Activated CD8-positive, alpha-beta memory T cell treated with anti-CD3 and anti-CD28 coated beads for 48 hours (primary cell): Measurements from ENCODE around the gene IL1RAPL2.
"Not testable (repeated sequence)": the region's sequence is repeated elsewhere in the genome, so short reads cannot be mapped to it uniquely, and the experiment has no call there.

Experiments used
- DNase-seq, 3 experiments: peaks; one replicate each; pipeline ENCODE4 v3.0.0-alpha.2; 2020; ENCODE audit warnings: low read depth in 2 of 3, low spot score in 2 of 3

Gene IL1RAPL2

DNA sequence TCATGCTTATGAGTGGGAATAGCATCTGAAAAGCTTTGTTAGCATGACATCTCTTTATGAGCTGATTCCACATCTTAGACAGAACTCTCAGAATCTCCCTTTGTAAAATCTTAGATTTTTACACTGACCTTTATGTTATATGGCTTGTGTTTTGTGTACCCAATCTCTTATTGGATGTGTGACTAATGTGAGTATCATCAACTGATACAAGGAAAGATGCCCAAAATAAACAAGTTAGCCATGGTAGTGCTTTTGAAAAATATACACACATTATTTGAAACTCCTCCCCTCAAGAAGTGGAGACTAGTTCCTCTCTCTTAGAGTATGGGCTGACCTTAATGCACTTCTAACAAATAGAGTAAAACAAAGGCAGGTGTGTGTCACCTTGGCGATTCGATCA lies 1096.2 kb downstream of the IL1RAPL2 start:
- DNase-seq, result no peak

DNA sequence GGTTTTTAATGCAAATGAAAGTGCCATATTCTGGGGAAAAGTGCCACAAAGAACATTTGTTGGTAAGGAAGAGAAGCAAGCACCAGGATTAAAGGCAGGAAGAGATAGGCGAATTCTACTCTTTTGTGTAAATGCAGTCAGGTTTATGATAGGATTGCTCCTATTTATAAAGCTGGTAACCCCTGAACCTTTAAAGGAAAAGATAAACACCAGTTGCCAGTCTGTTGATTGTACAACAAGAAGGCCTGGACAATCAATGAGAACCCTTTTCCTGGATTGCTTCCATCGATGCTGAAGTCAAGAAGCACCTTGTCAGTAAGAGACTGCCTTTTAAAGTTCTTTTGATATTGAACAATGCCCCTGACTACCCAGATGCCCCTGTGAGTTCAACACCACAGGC lies 1098.2 kb downstream of the IL1RAPL2 start:
- no peak for DNase-seq

DNA sequence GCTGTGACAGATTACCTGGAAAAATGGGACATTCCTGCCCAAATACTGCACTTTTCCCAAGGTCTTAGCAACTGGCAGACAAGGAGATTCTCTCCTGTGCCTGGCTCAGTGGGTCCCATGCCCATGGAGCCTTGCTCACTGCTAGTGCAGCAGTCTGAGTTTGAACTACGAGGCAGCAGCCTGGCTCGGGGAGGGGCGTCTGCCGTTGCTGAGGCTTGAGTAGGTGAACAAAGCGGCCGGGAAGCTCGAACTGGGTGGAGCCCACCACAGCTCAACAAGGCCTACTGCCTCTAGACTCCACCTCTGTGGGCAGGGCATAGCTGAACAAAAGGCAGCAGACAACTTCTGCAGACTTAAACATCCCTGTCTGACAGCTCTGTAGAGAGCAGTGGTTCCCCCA lies 1118.3 kb downstream of the IL1RAPL2 start:
- not testable (repeated sequence) for DNase-seq

DNA sequence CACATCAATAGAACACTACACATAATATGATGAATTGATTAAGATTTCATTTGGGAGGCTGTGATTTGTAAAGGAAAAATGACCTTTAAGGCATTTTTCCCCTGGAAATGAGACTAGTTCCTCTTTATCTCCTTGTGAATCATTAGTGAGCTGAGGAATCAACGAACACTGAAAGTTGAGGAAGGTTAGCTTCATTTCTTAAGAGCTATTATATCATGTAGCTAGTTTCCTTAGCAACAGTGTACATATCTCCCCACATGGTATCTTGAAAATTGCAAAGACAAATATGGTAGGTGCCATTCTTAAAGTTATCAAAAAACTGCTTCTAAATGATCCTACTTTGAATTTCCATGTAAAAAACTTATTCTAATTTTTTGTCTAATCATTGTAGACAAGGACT lies 1128.8 kb downstream of the IL1RAPL2 start:
- DNase-seq, result no peak

DNA sequence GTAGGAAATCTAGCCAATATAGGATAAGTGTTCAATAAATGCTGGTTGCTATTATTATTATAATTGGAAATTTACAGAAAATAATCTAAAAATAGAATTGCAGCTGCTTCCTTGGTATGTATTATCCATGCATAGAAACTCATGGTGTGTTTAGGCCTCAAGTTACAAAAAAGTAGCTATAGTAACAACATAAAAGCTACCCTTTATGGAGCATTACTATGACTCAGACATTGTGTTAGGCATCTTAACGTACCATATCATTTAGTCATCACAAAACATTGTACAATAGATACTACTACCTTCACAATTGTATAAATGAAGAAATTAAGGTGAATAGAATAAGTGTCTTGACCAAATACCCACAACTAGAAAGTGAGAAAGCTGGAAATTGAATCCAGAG lies 1129.5 kb downstream of the IL1RAPL2 start:
- DNase-seq, result no peak

DNA sequence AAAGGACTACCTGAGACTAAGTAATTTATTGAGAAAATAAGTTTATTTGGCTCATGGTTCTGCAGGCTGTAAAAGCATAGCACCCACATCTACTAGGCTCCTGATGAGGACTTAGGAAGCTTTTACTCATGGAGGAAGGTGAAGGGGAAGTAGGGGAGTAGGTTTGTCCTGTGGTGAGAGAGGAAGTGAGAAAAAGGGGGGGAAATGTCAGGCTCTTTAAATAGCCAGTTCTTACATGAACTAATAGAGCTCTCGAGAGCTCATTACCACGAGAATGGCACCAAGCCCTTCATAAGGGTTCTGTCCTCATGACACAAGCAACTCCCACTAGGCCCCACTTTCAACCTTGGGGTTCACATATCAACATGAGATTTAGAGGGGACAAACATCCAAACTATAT lies 1130.9 kb downstream of the IL1RAPL2 start:
- no peak for DNase-seq

DNA sequence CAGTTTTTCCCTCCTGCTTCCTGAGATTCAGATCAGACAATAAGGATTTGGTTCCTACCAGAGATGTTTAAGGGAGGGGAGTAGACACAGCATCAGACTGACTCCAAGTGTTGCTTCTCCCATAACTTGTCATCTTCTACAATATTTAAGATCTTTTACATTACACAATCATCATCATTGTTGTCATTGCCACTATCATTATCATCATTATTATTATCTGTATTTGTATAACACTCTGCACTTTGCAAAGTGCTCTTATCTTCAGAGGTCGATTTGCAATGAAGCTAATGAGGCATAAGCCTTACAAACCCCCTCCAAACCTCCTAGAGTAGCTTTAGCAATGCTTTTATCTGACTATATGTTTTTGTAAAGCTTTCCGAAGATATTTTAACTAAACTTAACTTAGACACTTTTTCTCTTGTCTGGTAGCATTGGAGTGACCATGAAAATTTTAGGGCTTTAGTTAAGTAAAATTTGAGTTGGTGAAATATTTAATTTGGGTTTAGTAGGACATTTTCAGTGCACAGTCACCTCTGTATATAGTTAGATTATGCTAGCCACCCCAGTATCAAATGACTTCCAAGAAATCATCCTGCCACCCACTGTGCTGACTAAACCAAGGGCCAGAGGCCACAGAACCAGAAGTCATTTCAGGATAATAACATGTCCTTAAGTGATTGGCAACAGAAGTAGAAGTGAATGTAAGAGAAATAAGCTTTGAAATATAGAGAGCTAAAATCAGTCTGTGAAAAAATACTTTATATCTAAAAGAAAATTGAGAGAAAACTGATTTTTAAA lies 1132.2 kb downstream of the IL1RAPL2 start:
- no peak for DNase-seq

DNA sequence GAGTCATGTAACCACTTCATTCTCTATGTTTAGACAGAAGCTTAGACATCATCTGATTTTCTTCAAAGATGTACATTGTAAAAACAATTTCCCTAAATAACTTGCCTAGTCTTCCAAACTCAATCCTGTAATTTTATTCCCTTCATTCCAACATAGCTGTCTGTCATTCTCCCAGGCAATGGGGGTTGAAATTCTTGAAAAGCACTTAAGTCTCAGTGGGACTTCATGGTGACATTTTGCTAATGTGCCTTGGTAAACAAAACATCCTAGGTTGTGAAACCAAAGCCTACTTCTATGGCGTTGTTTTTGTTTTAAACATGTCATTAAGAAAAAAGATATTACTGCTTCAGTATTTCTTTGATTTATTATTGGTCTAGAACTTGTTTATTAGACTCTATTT lies 1134.3 kb downstream of the IL1RAPL2 start:
- no peak for DNase-seq

DNA sequence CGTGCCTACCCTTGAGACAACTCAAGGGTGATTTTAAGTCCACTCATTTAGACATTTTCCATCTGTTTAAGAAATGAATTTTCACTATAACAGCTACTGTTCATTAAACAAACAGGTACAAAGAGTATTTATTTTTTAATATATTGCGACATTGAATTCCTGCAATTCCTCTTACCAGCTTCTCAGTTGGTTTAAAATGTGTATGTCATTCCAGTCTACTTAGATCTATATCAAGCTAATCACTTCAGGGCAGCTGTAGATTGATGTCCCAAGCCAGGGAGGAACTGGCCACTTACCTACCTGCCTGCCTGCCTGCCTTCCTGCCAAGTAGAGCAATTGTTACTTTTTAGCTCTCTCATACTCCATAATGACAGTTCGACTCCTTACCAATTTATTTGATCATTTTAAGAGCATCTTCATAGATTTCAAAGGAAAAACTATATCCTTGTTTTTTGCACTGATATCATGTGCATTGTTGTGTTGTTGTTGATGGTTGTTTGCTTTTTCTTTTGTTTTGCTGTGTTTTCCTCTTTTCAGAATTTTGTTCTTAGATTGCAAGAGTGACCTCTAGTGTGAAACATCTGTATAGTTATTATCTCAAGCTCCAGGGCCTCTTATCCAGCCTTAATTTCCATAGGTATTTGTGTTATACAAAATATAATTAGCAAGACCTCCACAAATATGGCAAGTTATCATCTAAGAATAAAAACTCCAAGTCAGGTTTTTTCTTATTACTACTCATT lies 1135.5 kb downstream of the IL1RAPL2 start:
- no peak for DNase-seq

DNA sequence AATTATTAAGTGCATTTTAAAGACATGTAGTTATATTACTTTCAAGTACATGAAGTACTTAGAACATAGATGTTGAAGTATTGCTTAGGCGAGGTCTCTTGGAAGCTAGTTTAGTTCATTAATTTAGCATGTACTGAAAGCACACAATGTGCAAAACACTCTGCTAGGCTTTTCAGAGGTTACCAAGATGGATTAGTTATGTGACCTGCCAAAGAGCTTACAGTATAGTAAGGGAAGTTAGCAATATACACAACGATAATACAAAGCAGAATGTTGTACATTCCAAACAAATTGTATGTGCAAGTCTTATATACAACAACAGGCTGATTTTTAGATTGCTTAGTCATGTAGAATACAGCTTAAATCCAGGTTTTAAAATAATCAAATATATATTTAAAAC lies 1137.9 kb downstream of the IL1RAPL2 start:
- DNase-seq, result no peak

DNA sequence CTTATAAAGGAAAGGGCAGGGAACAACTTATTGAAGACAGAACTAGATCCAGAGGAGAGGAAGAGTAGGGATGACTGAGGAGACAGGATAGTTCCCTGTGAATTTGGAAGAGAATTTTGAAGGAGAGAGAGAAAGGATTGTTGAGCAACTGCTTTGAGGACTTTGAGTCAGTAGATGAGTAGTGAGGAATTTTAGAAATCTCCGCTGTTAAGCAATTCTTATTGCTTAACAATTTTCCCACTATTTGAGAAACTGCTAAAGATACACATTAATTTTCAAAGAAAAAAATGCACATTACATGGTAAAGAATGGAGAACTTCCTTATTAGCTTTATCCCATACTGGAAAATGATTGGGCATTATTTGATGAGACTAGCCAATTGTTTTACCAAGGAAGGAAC lies 1140.0 kb downstream of the IL1RAPL2 start:
- DNase-seq, result no peak

DNA sequence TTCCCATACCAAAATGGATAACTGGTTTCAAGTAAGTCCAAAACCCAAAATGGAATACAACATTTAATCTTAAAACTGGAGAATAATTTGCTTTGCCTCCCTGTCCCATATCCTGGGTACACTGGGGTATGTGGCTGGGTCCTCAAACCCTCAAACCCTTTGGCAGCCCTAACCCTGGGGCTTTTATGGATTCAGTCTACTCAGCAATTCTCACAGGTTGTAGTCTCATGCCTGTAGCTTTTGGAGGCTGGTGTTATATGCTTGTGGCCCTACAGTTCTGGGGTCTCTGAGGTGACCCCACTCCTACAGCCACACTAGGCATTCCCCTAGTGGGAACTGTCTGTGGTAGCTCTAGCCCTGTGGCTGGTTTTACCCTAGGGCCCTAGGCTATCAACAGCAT lies 1145.8 kb downstream of the IL1RAPL2 start:
- DNase-seq, result no peak

DNA sequence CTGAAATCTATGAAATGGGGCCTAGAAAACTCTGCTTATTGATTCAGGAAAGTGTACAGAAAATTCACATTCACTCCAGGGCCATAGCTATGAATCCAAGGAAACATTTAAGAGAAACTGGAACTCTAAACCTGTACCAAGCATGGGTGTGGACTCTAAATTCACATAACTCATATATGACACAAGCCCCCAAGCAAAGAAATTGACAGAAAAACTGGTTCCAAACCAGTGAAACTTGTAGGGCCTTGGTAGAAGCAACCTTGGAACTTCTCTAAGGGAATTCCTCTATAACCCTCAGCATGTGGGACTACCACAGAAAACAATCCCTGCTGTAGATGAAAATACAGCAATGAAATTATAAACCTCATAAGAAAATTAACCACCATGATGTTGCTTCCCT lies 1149.7 kb downstream of the IL1RAPL2 start:
- DNase-seq, result no peak

DNA sequence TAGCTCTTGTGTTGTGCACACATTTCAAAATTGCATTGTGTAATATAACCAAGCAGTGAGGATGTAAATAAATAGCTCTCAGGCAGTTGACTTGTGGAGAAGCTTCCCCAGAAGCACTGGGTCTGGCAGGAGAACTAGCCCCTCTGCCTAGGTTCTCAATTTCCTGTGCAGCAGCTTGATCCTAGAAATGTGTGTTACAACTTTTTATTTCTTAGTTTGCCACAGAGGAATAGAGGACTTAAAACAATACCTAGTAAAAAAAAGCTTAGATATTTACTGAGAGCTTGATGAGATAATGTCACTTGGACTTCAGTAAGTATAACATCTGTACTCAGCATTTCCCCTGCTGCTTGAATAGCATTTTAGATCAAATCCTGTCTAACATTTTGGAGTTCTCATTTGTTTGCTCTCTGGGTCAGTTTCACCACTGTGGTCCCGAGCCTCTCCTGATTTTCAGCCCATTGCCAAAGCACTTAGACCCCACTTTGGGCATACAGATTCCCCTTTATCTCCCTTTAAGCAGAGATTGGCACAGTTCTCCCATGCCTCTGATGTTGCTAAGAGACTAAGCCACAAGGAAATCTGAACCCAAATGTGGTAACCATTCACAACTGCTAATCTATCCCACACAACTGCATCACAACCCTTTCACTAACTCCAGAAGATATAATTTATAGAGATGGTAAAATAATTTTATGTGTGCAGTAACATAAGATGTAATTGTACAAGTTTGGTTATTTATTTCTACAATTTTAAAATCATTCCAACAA lies 1158.2 kb downstream of the IL1RAPL2 start:
- no peak for DNase-seq

DNA sequence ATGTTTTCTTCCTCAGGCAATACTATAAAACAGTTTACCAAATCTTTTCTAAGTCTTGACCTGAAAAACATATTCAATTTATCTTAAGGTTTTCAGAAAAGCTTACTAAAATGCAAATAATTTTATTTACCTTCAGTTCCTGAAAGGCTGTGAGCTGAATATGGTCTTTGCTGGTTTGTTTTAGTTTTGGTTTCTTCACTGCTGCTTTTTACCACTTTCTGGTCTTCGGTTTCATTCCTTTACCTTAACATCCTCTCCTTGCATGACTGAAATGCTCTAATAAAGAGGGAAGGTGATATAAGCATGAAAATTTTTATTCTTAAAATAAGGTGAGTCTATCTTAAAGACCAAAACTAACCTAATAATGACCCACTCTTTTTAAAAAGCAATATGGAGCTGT lies 1159.2 kb downstream of the IL1RAPL2 start:
- DNase-seq, result no peak

DNA sequence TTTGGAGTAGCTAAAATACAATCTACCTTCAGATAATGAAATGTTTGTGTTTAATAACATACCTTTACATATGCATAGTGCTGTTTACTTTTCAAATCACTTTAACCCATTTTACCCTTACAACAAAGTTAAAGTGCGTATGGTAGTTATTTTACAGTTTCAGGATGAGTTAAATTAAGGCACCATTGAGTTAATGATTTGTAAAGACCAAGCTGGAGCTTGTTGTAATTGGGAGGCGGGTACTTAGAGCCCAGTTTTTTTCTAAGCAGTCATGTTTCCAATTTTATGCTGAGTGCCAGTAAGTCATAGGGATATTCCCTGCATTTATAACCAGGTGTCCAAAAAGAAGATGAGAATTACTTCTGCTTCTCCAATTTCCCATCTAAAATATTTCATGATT lies 1172.2 kb downstream of the IL1RAPL2 start:
- DNase-seq, result no peak

DNA sequence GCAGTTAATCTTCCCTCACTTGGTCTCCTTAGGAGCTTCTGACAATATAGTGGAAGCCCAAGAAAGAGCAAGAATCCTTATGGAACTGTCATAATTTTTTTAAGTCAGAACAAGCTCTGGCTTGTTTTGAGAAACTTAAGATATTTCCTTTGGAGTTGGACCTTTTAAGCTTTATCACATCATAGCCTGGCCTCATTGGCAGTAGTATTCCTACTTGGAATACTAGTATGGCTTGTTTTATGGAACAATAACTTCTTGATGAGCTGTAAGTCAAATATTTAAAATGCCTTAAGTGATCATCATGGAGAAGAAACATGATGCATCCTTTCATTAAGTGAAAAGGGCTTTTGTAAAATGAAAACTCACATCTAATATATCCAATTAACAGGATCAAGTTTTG lies 1178.3 kb downstream of the IL1RAPL2 start:
- DNase-seq, result no peak

DNA sequence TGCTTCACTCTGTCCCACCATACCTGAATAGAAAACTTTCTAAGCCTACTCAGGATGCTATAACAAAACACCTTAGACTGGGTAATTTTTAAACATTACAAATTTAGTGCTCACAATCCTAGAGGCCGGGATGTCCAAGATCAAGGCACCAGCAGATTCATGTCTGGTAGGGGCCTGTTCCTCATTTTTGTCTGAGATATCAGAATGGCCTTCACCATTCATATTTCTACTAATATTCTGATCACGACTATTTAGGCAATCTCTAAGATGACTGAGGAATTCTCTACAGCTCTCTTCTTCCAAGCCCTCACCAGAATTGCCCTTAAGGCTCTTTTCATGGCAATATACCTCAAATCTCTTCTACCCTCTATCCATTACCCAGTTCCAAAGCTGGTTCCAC lies 1178.9 kb downstream of the IL1RAPL2 start:
- DNase-seq, result no peak

DNA sequence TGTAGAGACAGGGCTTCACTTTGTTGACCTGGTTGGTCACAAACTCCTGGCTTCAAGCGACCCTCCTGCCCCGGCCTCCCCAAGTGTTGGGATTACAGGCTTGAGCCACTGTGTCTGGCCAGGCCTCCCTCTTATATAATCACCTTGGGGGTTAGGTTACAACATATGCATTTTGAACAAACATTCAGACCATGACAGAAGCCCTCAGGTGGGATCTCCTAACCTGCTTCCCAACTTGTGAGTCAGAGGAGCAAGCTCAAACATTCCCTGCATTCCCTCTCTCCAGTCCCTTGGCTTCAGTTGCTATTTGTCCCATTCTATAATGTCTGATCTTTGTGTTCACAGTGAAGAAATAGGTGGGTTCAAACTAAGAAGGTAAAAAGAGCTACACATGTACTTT lies 1179.9 kb downstream of the IL1RAPL2 start:
- DNase-seq, result no peak

DNA sequence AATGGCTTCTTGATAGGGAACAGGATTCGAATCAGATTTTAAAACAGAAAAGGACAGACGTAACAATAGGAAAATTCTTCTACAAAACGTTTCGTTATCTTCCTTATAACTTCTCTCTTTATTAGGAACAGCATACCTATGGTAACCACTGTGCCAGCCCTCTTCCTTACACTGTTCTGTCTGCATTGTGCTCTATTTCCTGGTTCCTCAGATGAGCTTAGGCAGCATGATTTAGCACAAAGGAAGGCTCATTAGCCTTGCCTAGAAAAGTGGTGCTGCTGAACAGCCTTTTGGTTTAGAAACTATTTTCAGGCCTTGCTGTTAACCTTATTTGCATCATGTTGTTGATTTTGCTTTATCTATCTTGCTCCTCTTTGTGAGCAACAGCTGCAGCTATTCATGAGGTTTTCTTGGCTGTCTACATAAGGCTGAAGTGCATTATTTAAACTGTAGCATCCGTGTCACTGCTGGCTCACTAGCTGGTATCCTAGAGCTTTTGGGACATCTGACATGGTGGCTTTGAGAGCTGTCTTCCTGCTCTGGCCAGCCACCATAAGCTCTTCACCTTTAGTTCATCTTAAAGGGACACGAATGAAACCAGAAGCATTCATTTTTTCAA lies 1186.4 kb downstream of the IL1RAPL2 start:
- no peak for DNase-seq

DNA sequence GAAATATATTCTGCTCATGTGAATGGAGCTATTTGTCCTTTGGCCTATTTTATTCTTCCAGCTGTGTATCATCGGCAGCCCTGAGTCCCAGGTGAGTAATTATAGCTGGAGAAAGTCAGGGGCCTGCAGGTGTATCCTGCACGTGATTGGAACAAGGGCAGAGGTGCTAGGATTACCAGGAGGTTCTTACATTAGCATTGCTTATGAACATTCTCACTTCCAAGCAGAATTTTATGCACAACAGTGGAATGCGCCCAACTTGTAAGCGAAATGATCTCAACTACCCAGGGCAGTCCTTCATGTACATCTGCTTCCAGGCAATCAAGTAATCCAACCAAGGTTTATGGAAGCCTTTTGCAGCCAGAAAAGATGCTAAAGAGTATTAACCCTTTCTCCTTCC lies 1187.4 kb downstream of the IL1RAPL2 start:
- DNase-seq, result no peak
